HEK293 (cell line): ENCODE measurements around the gene MRPS27.

Source experiments
- CTCF ChIA-PET: fragments of 350-600 bp; formaldehyde crosslinking; extraction: SDS; loops from one replicate; lab custom pipeline; 2021; ENCODE audit warnings: antibody characterized with exemption; lab: Yijun Ruan, JAX
- POLR2A ChIA-PET: fragments of 300-600 bp; formaldehyde crosslinking; extraction: SDS; loops from one replicate; lab custom pipeline; 2020; ENCODE audit warnings: antibody characterized with exemption, inconsistent platforms; lab: Yijun Ruan, JAX
- H3K27ac ChIP-seq: fragments of 200-500 bp; sonication (Bioruptor generic); 2 replicates; pipeline ENCODE4 v1.5.1; 2014; ENCODE audit warnings: low read depth, low read length, control low read depth, inconsistent platforms; ENCODE audit errors: extremely low read depth
- H3K36me3 ChIP-seq, 2 experiments: fragments of 200-500 bp in 1 of 2; sonication (Bioruptor generic) in 1 of 2; 1 replicate in 1 of 2; 2 replicates in 1 of 2; pipeline ENCODE4 v1.5.1; 2014 to 2017; ENCODE audit warnings: inconsistent platforms in 2 of 2, low read length in 2 of 2; ENCODE audit not compliant: control insufficient read depth in 2 of 2, insufficient read depth in 1 of 2
- H3K4me1 ChIP-seq: fragments of 200-500 bp; sonication (Bioruptor generic); 2 replicates; pipeline ENCODE4 v1.5.1; 2014; ENCODE audit warnings: mild to moderate bottlenecking, low read length, inconsistent platforms; ENCODE audit not compliant: control insufficient read depth, insufficient read depth
- H3K4me3 ChIP-seq: 2 replicates; pipeline ENCODE4 v1.5.1; 2011; ENCODE audit warnings: low read depth, mild to moderate bottlenecking, control low read depth, low read length, moderate library complexity
- H3K9me3 ChIP-seq: fragments of 200-500 bp; sonication (Bioruptor generic); 2 replicates; pipeline ENCODE4 v1.5.1; 2014; ENCODE audit warnings: low read depth, low read length, inconsistent platforms; ENCODE audit not compliant: control insufficient read depth, insufficient read depth
- EGR2 ChIP-seq: fragments of 450-650 bp; formaldehyde crosslinking; IDR thresholded peaks from 2 replicates; pipeline ENCODE4 v1.5.1; 2016; ENCODE audit warnings: low read depth, missing biosample characterization, missing genetic modification characterization
- GLIS2 ChIP-seq: fragments of 450-650 bp; formaldehyde crosslinking; IDR thresholded peaks from 2 replicates; pipeline ENCODE4 v1.5.1; 2016; ENCODE audit warnings: missing biosample characterization, missing genetic modification characterization
- HOXD13 ChIP-seq: sonication (generic); formaldehyde crosslinking; IDR thresholded peaks from 2 replicates; pipeline ENCODE4 v1.8.0; 2022; ENCODE audit warnings: missing genetic modification reagents, borderline replicate concordance
- PRDM10 ChIP-seq: fragments of 450-650 bp; formaldehyde crosslinking; IDR thresholded peaks from 2 replicates; pipeline ENCODE4 v1.5.1; 2016; ENCODE audit warnings: missing biosample characterization, missing genetic modification characterization
- SP7 ChIP-seq: fragments of 450-650 bp; formaldehyde crosslinking; IDR thresholded peaks from 2 replicates; pipeline ENCODE4 v1.5.1; 2016; ENCODE audit warnings: missing biosample characterization, missing genetic modification characterization
- ZBTB8A ChIP-seq: fragments of 450-650 bp; formaldehyde crosslinking; IDR thresholded peaks from 2 replicates; pipeline ENCODE4 v1.5.1; 2016; ENCODE audit warnings: missing biosample characterization, missing genetic modification characterization
- ZFP3 ChIP-seq: fragments of 450-650 bp; formaldehyde crosslinking; IDR thresholded peaks from 2 replicates; pipeline ENCODE4 v1.5.1; 2016; ENCODE audit warnings: low read depth, missing biosample characterization, missing genetic modification characterization
- ZNF169 ChIP-seq: fragments of 450-650 bp; formaldehyde crosslinking; IDR thresholded peaks from 2 replicates; pipeline ENCODE4 v1.5.1; 2016; ENCODE audit warnings: missing biosample characterization, missing genetic modification characterization
- ZNF366 ChIP-seq: fragments of 450-650 bp; formaldehyde crosslinking; conservative IDR thresholded peaks from 2 replicates; pipeline ENCODE4 v1.5.1; 2016; ENCODE audit warnings: missing biosample characterization, missing genetic modification characterization
- ZNF529 ChIP-seq: fragments of 450-650 bp; formaldehyde crosslinking; IDR thresholded peaks from 2 replicates; pipeline ENCODE4 v1.5.1; 2017; ENCODE audit warnings: missing genetic modification characterization, missing biosample characterization; ENCODE audit not compliant: insufficient replicate concordance
- ZNF621 ChIP-seq: fragments of 450-650 bp; formaldehyde crosslinking; IDR thresholded peaks from 2 replicates; pipeline ENCODE4 v1.5.1; 2017; ENCODE audit warnings: missing biosample characterization, missing genetic modification characterization
- ZNF670 ChIP-seq: fragments of 450-650 bp; formaldehyde crosslinking; IDR thresholded peaks from 2 replicates; pipeline ENCODE4 v1.5.1; 2016; ENCODE audit warnings: missing biosample characterization, missing genetic modification characterization, low read depth
- TF ChIP-seq, protein P1 (sequence below): fragments of 450-650 bp; formaldehyde crosslinking; IDR thresholded peaks from 2 replicates; pipeline ENCODE4 v1.5.1; 2016; ENCODE audit warnings: missing biosample characterization, missing genetic modification characterization
- TF ChIP-seq, protein P2 (sequence below): IDR thresholded peaks from 2 replicates; pipeline ENCODE4 v1.6.1; 2011; ENCODE audit warnings: mild to moderate bottlenecking, low read depth, low read length, borderline replicate concordance
- TF ChIP-seq, protein P3 (sequence below): fragments of 450-650 bp; formaldehyde crosslinking; IDR thresholded peaks from 2 replicates; pipeline ENCODE4 v1.5.1; 2016; ENCODE audit warnings: missing biosample characterization, missing genetic modification characterization
- TF ChIP-seq, protein P4 (sequence below): fragments of 450-650 bp; formaldehyde crosslinking; IDR thresholded peaks from 2 replicates; pipeline ENCODE4 v1.5.1; 2016; ENCODE audit warnings: missing biosample characterization, missing genetic modification characterization

Gene MRPS27

GRCh38 chr5:72221541-72221940 lies 98.5 kb downstream of the MRPS27 start (continued):
- no peak for TF ChIP-seq ZNF169 (tag by site-specific recombination)
- TF ChIP-seq, protein P1, sequence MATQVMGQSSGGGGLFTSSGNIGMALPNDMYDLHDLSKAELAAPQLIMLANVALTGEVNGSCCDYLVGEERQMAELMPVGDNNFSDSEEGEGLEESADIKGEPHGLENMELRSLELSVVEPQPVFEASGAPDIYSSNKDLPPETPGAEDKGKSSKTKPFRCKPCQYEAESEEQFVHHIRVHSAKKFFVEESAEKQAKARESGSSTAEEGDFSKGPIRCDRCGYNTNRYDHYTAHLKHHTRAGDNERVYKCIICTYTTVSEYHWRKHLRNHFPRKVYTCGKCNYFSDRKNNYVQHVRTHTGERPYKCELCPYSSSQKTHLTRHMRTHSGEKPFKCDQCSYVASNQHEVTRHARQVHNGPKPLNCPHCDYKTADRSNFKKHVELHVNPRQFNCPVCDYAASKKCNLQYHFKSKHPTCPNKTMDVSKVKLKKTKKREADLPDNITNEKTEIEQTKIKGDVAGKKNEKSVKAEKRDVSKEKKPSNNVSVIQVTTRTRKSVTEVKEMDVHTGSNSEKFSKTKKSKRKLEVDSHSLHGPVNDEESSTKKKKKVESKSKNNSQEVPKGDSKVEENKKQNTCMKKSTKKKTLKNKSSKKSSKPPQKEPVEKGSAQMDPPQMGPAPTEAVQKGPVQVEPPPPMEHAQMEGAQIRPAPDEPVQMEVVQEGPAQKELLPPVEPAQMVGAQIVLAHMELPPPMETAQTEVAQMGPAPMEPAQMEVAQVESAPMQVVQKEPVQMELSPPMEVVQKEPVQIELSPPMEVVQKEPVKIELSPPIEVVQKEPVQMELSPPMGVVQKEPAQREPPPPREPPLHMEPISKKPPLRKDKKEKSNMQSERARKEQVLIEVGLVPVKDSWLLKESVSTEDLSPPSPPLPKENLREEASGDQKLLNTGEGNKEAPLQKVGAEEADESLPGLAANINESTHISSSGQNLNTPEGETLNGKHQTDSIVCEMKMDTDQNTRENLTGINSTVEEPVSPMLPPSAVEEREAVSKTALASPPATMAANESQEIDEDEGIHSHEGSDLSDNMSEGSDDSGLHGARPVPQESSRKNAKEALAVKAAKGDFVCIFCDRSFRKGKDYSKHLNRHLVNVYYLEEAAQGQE, result no peak
- TF ChIP-seq, all 188 proteins: peak for 0

DNA sequence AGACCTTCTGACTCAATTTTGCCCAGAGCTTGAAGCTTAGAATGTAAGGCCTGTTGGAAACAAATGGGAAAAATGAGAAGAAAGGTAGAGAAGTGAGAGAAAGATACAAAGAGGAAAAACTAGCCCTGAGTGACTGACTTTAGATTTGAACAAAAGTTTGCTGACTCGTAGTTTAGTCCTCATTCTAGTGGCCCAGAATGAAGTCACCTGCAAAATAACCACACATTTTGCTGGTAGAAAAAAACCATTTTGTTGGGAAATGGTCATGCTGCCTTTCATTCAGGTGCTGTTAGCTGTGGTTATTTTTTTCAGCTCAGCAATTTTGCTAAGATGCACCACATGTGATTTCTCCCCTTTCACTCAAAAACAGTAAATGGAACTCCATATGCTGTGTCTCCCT lies 98.9 kb downstream of the MRPS27 start:
- Histone ChIP-seq H3K4me1 (no peaks in the 10 kb centered on the region), H3K9me3 (no peaks in the 10 kb centered on the region), H3K36me3 (peaks cover 13 to 91% of the 10 kb centered on the region in 2 experiments), H3K4me3 (no peak overlapping the region), H3K27ac (no peak overlapping the region)
- CTCF ChIA-PET, result no interaction called here
- POLR2A ChIA-PET, result no interaction called here
- TF ChIP-seq ZNF670 (tag by site-specific recombination) (no peak), HOXD13 (CRISPR knock-in tag) (no peak), ZBTB8A (tag by site-specific recombination) (no peak), ZNF529 (tag by site-specific recombination) (no peak), PRDM10 (tag by site-specific recombination) (no peak), EGR2 (no peak), GLIS2 (tag by site-specific recombination) (no peak), ZFP3 (tag by site-specific recombination) (no peak), ZNF621 (no peak), SP7 (no peak), ZNF366 (no peak)
- TF ChIP-seq, protein P2, sequence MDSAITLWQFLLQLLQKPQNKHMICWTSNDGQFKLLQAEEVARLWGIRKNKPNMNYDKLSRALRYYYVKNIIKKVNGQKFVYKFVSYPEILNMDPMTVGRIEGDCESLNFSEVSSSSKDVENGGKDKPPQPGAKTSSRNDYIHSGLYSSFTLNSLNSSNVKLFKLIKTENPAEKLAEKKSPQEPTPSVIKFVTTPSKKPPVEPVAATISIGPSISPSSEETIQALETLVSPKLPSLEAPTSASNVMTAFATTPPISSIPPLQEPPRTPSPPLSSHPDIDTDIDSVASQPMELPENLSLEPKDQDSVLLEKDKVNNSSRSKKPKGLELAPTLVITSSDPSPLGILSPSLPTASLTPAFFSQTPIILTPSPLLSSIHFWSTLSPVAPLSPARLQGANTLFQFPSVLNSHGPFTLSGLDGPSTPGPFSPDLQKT, result no peak
- TF ChIP-seq, protein P3, sequence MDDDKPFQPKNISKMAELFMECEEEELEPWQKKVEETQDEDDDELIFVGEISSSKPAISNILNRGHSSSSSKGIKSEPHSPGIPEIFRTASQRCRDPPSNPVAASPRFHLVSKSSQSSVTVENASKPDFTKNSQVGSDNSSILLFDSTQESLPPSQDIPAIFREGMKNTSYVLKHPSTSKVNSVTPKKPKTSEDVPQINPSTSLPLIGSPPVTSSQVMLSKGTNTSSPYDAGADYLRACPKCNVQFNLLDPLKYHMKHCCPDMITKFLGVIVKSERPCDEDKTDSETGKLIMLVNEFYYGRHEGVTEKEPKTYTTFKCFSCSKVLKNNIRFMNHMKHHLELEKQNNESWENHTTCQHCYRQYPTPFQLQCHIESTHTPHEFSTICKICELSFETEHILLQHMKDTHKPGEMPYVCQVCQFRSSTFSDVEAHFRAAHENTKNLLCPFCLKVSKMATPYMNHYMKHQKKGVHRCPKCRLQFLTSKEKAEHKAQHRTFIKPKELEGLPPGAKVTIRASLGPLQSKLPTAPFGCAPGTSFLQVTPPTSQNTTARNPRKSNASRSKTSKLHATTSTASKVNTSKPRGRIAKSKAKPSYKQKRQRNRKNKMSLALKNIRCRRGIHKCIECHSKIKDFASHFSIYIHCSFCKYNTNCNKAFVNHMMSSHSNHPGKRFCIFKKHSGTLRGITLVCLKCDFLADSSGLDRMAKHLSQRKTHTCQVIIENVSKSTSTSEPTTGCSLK, result no peak
- TF ChIP-seq, protein P4, sequence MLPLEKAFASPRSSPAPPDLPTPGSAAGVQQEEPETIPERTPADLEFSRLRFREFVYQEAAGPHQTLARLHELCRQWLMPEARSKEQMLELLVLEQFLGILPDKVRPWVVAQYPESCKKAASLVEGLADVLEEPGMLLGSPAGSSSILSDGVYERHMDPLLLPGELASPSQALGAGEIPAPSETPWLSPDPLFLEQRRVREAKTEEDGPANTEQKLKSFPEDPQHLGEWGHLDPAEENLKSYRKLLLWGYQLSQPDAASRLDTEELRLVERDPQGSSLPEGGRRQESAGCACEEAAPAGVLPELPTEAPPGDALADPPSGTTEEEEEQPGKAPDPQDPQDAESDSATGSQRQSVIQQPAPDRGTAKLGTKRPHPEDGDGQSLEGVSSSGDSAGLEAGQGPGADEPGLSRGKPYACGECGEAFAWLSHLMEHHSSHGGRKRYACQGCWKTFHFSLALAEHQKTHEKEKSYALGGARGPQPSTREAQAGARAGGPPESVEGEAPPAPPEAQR (tag by site-specific recombination), result no peak
